Activated naive CD4-positive, alpha-beta T cell treated with anti-CD3 and anti-CD28 coated beads, Interleukin-2, amount 50 U/mL, for 16 hours (primary cell): Measurements from ENCODE around the gene SIPA1L3.

ENCODE experiments used
- DNase-seq: peaks from one replicate; pipeline ENCODE4 v3.0.0-alpha.2; 2020

The SIPA1L3 gene

DNA sequence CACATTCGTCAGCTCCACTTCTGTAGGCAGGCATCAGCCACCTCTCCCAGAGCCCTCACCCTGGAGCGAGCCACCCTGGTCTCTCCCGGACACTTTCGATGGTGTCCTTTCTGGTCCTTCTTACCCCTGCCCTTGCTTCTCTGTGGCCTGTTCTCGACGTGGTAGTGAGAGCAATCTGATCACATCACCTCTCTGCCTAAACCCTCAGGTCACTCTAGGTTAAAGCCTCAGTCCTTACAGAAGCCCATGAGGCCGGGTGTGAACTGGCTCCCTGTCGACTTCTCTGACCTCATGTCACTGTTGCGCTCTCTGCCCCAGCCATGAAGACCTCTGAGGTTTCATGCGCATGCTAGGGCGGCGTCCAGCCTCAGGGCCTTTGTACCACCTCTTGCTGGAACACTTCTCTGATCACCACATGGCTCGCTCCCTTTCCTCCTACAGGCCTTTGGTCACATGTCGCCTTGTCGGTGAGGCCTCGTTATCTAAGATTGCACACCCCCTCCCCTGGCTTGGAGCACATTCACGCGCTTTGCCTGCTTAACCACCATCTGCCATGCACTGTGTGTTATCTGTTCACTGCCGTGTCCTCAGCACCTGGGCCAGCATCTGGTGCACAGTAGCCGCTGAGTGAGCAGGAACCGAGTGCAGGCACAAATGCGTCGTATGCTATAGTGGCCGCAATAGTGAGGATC lies 215.5 kb downstream of the SIPA1L3 start:
- DNase-seq, result no peak

DNA sequence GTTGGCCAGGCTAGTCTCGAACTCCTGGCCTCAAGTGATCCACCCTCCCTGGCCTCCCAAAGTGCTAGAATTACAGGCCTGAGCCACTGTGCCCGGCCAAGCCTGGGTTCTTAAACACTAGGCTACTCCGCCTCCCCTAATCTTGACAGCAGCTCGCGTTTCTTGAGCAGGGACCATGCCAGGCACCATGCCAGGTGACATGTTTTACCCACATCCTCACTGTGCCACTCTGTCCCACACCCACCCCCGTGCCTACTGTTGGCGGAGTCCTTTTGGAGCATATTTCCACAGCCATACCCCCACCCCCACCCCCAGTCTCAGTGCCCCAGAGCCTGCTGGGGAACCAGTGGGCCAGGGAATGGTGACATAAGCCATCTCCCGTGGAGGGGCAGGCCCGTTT lies 218.2 kb downstream of the SIPA1L3 start:
- DNase-seq, result no peak

DNA sequence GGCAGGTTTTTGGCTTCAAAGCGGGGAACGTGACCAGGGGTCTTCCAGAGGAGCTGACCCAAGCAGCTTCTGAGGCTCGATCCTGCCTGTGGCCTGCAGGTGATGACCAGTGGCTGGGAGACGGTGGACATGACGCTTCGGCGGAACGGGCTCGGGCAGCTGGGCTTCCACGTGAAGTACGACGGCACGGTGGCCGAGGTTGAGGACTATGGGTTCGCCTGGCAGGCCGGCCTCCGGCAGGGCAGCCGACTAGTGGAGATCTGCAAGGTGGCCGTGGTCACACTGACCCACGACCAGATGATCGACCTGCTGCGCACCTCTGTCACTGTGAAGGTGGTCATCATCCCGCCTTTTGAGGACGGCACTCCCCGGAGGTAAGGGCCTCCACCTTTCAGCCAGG lies 223.4 kb downstream of the SIPA1L3 start:
- no peak for DNase-seq

DNA sequence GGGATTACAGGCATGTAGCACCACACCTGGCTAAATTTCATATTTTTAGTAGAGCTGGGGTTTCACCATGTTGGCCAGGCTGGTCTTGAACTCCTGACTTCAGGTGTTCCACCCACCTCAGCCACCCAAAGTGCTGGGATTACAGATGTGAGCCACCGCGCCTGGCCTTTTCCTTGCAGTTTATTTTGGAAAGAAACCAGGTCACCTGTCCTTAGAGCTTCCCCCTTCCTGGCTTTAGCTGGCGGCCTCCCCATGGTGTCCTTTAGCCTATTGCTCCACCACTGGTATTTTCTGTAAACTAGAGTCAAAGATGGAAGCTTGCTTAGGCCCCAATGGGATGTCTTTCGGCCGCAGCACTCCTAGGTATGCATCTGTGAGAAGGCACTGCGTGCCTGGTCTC lies 225.8 kb downstream of the SIPA1L3 start:
- no peak for DNase-seq

DNA sequence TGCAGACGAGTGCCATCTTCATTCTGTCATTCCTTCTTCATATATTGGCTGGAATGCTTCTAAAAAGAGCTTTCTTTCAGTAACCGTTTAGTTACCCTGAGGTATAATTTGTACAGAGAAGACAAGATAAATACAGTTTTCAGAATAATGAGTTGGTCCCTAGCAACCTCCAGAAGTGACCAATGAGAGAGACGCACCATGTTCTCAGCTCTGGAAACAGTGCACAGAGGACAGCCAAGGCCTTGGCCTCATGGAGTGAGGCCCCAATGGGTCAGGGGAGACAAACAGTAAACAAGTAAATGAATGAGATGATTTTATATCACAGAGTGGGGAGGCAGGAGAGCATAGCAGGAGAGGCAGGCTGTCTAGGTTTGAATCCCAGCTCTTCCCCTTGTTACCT lies 226.3 kb downstream of the SIPA1L3 start:
- DNase-seq, result no peak

DNA sequence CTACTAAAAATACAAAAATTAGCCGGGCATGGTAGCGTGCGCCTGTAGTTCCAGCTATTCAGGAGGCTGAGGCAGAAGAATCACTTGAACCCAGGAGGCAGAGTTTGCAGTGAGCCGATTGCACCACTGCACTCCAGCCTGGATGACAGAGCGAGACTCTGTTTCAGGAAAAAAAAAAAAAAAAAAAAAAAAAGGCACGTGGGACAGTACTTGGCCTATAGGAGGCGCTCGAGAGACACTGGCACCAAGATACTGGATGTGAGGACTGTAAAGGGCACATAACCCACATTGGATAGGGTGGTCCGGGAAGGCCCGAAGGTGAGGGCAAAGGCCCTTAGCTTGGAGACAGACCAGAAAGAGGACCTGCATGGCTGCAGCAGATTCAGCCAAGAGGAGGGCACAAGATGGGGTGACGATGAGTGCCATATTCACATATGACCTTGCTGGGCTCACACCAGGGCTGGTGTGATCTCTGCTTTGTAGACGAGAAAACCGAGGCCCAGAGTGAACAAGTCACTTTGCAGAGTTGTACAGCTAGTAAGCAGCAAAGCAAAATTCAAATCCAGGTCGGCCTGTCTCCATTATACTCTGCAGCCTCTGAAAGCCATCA lies 227.6 kb downstream of the SIPA1L3 start:
- DNase-seq, result no peak

DNA sequence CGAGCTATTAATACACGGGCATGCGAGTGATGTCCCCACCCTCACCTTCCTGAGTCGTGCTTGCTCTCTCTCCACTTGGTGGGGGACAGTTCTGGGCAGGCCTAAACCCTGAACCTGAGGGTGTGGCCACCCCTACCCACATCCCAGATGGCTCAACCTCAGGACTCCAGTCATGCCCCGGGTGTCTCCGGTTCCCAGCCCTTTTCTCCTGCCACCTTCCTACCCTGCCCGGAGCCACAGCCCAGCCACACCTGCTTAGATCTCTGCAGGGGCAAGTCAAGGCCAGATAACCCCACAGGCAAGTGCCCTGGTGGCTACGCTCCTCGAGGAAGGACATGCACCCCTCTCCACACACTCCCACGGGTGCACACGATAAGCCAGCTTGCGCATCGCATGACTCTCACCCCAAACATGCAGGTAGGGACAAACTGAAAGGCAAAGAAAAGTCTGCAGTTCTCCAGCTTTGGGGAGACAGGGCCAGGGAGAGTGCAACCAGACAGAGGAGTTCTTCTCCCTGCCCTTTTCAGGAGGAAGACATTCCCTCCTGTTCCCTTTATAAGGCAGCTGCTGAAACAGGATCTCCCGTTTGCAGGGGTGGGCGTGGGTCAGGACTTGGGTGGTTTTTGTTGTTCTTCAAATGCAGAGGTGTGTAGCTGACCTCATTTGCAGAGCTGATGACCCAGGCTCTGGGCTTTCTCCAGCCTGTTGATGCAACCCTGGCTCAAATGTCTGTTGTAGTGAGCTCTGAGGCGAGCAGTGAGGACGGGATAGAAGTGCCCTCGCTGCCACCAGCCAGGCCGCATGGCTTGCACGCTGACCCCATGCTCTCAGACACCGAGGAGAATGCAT lies 228.4 kb downstream of the SIPA1L3 start:
- DNase-seq, result no peak

DNA sequence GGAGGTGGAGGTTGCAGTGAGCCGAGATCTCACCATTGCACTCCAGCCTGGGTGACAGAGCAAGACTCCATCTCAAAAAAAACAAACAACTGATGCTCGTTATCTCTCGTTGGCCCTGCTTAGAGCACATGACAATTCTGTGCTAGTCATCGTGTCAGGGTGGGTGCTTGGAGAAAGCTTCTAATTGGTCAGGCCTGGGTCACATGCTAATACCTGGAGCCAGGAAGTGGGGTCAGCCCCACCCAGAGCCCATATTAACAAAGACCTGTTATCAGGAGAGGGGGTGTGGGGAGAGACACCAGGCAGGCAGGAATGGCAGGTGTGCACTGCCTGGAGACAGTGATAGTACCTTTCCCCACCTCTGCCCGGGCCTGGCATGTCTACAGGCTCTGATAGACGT lies 232.1 kb downstream of the SIPA1L3 start:
- DNase-seq, result no peak

DNA sequence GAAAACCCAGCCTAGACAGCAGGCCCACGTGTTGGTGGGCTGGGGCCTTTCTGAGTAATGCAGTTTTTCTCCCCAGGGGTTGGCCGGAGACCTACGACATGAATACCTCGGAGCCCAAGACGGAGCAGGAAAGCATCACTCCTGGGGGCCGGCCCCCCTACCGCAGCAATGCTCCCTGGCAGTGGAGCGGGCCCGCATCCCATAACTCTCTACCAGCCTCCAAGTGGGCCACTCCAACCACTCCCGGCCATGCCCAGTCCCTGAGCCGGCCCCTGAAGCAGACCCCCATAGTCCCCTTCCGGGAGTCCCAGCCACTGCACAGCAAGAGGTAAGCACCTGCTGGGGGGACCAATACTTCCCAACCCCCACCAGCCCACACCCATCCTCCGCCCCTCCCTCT lies 234.1 kb downstream of the SIPA1L3 start:
- no peak for DNase-seq

DNA sequence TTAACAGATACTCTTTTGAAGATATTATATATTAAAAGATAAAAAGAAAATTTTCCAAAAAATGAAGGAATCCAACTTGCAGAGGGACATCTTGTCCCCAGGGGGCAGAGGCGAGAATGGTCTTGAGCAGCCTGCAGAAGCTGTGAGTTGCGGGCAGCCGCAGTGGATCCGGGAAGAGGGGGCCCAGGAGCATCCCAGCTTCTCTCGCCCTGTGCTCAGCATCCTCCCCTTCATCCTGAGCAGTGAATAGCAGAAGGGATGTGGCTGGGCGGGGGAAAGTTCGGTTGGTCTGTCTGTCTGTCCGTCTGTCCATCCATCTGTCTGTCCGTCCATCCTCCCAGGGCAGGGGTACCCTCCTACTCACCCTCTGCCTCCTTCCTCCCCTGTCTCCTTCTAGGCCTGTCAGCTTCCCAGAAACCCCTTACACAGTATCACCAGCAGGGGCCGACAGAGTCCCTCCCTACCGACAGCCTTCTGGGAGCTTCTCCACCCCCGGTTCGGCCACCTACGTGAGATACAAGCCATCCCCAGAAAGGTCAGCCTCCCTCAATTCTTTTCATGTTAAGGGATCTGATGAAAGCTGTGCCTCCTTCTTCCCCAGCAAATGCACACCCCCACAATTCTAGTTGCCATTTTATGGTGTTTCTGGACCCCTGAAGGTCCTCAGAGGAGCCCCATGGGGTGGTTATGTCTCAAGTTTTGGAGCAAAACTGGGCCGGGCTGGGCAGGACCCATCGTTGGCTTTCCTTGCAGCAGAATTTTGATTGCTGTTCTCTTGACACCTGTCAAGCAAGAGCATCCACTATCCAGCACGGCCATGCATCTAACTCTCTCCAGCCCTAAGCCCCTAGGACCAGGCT lies 235.4 kb downstream of the SIPA1L3 start:
- DNase-seq, result peak; percentile 33

DNA sequence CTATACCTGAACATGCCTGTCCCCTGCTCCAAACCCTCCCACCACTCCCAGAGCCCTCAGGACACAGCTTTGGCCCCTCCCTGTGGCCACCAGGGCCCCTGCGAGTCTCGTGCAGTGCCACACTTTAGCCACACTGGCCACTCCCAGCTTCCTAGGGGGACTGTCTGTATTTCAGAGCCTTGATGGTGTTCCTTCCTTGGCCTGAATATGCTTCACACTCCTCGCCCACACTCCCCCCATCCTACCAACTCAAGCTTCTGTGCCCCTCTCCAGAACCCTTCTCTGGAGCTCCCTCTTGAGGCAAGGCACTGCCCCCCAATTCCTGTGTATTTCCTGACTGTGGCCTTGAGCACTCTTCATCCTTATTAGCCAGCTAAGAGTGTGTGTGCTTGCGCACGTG lies 236.8 kb downstream of the SIPA1L3 start:
- DNase-seq, result no peak

DNA sequence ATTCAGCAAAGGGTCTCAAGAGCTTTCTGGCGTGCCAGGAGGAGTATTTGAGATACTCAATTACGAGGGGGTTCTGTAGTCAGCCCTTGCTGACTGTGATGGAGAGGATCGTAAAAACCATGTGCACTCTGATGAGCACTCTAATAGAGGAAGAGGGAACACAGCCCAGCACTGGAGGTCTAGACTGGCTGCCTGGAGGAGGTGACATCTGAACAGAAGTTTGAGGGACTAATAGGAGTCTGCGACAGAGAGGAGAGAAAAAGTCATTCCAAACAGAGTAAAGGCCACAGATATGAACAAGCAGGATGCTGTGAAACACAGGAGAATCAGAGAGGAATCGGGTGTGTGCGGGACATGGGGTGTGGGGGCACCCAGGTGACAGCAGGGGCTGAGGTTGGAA lies 237.7 kb downstream of the SIPA1L3 start:
- no peak for DNase-seq

DNA sequence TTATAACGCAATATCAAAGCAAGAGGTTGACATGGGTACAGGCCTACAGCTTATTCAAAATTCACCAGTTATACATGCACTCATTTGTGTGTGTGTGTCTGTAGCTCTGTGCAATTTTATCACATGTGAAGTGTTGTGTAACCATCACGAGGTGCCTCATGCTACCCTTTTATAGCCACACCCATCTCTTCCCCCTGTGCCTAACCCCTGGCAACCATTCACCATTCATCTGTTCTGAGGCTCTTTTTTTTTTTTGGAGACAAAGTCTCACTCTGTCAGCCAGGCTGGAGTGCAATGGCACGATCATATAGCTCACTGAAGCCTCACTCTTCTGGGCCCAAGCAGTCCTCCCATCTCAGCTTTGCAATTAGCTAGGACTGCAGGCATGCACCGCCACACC lies 238.6 kb downstream of the SIPA1L3 start:
- no peak for DNase-seq

DNA sequence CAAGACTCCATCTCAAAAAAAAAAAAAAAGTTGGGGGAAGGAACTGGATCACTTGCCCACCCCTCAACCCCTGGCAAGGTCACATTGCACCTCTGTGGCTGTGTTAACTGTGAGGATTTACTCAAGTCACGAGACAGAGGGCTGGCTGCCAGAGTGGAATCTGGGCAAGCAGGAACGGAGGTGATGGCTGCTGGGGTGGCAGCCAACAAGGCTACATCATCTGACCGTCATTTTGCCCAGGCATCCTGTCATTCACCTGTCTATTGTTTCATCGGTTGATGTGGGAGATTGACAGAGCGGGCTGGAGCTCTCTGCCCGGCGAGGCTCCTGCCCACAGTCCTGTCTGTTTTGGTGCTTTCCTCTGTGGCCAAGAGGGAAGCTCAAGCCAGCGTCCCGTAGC lies 241.3 kb downstream of the SIPA1L3 start:
- no peak for DNase-seq

DNA sequence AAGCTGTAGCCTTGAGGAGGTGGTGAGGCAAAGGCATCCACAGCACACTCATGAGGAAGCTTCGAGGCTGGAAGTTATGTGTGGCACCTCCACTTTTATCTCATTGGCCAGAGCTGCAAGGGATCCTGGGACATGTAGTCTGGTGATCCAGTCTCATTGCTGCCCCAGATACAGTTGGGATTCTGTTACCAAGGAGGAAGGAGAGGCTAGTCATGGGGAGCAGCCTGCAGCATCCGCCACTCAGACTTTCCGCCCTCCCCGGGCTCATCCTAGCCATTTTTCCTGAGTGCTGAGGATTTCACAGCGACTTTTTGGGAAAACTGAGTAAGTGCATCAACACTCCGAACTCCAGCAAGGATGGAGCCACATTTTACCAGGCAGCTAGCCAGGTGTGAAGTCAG lies 242.7 kb downstream of the SIPA1L3 start:
- no peak for DNase-seq

DNA sequence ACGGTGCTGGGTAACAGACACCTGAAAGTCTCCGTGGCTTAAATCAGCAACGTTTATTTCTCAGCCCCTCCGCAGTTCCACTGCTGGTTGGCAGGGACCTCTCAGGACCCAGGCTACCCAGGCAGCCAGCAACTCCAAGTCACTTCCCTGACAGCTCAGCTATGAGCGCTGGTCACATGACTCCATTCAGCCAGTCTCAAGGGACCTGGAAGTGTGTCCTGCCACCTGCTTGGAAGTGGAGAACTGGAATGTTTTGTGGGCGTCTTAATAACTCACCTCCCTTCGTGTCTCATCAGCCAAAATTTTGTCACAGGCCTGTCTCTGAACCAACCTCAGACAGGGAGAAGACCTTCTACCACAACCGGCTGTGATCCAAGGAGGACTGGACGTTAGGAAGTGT lies 244.2 kb downstream of the SIPA1L3 start:
- no peak for DNase-seq

DNA sequence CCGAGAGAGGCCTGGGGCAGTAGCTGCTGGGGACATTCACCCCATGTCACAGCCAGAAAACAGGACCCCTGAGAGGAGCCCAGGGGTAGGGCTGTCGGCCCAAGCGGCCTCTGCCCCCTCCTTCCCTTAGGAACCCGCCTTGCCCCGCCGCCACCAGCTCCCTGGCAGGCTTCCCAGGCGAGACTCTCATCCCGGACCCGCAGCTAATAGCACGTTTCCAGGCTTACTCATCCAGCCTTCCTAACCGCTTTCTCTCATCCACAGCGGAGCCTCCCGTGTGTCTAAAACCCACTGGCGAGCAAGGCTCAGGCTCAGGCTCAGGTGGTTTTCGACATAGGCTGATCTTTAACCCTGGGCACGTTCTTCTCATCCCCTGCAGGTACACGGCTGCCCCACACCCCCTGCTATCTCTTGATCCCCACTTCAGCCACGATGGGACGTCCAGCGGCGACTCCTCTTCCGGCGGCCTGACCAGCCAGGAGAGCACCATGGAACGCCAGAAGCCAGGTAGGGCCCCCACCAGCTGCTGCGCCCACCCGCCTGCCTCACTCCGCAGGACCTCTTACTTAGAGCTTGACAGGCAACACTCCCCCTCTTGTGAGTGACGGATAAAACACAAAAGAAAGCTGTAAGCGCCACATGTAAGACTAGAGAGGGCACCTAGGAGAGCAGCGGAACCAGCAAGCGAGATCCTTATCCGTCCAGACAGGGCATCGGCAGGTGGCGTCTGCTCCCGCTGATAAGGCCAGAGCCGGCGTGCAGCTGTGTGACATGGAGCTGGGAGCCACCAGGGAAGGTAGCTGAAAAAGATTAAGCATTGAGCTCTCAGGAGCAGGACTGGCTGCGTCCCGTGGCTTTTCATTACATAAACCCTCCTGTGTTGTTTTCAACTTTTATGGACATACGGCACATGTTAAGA lies 245.7 kb downstream of the SIPA1L3 start:
- no peak for DNase-seq

DNA sequence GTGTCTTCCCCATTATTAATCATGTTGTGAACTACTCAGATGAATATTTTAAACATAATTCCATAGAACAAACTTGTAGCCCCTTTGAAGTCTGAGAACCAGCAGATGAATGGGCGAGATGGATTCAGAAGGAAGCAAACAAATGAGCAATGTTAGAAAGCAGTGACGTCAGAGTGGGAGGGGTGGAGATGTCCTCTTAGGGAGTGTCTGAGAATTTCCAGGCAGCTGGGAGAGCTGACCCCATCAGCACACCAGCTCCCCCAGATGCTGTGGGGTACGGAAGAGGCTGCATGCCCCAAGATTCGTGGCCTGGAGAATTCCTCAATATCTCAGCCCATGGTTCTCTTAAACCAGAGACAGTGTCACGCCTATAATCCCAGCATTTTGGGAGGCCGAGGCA lies 248.4 kb downstream of the SIPA1L3 start:
- no peak for DNase-seq

DNA sequence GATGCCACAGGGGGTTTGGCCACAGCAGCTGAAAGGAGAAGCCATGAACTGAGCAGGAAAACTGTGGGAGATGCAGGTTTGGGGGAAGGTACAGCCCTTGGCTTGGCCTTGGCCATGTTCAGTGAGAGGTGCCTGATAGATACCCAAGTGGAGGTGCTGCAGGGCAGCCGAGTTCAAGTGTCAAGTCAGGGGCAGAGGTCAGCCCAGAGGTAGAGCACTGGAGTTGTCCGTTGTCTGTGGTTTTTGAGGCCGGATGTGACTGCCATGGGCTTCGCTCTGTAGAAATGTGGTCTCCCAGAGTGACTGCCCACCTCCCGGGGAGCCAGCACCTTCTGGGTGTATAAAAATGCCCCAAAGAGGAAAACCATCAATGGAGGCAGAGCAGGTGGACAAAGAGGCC lies 251.7 kb downstream of the SIPA1L3 start:
- no peak for DNase-seq

DNA sequence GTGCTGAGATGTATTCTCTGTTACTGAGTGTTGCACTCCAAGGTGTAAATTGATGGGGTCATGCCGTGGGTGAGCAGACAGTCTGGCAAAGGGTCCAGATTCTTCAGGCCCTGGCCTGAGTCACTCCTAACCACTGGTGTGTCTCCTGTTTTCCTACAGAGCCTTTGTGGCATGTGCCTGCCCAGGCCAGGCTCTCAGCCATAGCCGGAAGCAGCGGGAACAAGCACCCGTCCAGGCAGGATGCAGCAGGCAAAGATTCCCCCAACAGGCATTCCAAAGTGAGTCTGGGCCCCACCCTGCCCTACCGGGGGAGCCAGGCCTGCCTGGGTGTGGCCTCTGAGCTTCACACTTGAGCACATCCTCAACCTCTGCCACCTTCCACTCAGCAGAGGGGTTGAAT lies 255.1 kb downstream of the SIPA1L3 start:
- no peak for DNase-seq

DNA sequence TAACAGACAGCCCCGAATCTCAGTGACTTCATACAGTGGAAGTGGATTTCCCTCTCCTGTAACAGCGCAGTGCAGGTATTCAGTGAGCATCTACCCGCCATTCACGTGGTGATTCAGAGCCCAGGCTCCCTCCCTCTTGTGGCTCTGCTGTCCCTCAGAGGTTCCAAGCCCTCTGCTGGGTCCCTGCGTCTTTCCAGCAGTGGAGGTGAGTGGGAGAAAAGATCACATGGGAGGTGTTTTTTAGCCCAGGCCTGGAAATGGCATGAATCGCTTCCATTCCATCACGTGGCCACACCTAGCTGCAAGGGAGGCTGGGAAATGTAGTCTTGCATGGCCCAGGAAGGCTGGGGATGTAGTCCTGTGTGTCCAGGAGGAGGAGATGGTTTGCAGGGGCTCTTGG lies 255.6 kb downstream of the SIPA1L3 start:
- no peak for DNase-seq
